ENCODE results near the gene IFNAR2. TPM values are rescaled to one million over a fixed set of nuclear protein-coding genes. Genes with fewer than 3 reads are reported as not detected.

The IFNAR2 gene
- polyA plus RNA-seq, 1 donor from 2014 or later = 10.3 TPM

- Histone ChIP-seq H3K27me3 (ENCODE audit: insufficient read depth, low read depth, low read length) (no peaks in the 10 kb centered on the region), H3F3A (ENCODE audit: insufficient read depth, low read length, poor library complexity, severe bottlenecking) (no peaks in the 10 kb centered on the region), H3K27ac (ENCODE audit: low read length) (no peak overlapping the region), H3K4me3 (ENCODE audit: low read length) (no peak overlapping the region), H3K4me2 (ENCODE audit: low read length) (no peak overlapping the region), H3K36me3 (ENCODE audit: insufficient read depth, low read length) (no peaks in the 10 kb centered on the region), H3K9me3 (ENCODE audit: low read length) (no peaks in the 10 kb centered on the region), H3K9me2 (ENCODE audit: insufficient read depth, low read length) (no peaks in the 10 kb centered on the region), H3K9ac (ENCODE audit: low read length) (no peak overlapping the region), H3K79me2 (replicated peaks; ENCODE audit: insufficient read depth, low read length) (no peaks in the 10 kb centered on the region), H2AFZ (ENCODE audit: low read depth, low read length) (no peak overlapping the region), H4K20me1 (ENCODE audit: insufficient read depth) (no peaks in the 10 kb centered on the region)
- TF ChIP-seq EZH2 (IDR thresholded peaks at IDR 0.05; ENCODE audit: borderline replicate concordance, insufficient read depth, low read length, poor library complexity, severe bottlenecking) = no peak
- TF ChIP-seq REST (IDR thresholded peaks at IDR 0.05; ENCODE audit: borderline replicate concordance) = no peak
- TF ChIP-seq EP300 (conservative IDR thresholded peaks at IDR 0.05; ENCODE audit: poor library complexity, severe bottlenecking) = no peak
- no peak for TF ChIP-seq POLR2AphosphoS5 (IDR thresholded peaks at IDR 0.05)
- no peak for TF ChIP-seq RAD21 (conservative IDR thresholded peaks at IDR 0.05)
- no peak for TF ChIP-seq MXI1 (conservative IDR thresholded peaks at IDR 0.05; ENCODE audit: poor library complexity, severe bottlenecking)
- no peak for TF ChIP-seq SMC3 (conservative IDR thresholded peaks at IDR 0.05; ENCODE audit: poor library complexity)
- TF ChIP-seq TAF1 (IDR thresholded peaks at IDR 0.05; ENCODE audit: low read depth) = no peak
- TF ChIP-seq, protein P1, sequence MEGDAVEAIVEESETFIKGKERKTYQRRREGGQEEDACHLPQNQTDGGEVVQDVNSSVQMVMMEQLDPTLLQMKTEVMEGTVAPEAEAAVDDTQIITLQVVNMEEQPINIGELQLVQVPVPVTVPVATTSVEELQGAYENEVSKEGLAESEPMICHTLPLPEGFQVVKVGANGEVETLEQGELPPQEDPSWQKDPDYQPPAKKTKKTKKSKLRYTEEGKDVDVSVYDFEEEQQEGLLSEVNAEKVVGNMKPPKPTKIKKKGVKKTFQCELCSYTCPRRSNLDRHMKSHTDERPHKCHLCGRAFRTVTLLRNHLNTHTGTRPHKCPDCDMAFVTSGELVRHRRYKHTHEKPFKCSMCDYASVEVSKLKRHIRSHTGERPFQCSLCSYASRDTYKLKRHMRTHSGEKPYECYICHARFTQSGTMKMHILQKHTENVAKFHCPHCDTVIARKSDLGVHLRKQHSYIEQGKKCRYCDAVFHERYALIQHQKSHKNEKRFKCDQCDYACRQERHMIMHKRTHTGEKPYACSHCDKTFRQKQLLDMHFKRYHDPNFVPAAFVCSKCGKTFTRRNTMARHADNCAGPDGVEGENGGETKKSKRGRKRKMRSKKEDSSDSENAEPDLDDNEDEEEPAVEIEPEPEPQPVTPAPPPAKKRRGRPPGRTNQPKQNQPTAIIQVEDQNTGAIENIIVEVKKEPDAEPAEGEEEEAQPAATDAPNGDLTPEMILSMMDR (IDR thresholded peaks at IDR 0.05; ENCODE audit: poor library complexity, severe bottlenecking) = no peak
Measured at GRCh38 chr21:33197496-33197895, 32.2 kb upstream of the IFNAR2 start.

DNA sequence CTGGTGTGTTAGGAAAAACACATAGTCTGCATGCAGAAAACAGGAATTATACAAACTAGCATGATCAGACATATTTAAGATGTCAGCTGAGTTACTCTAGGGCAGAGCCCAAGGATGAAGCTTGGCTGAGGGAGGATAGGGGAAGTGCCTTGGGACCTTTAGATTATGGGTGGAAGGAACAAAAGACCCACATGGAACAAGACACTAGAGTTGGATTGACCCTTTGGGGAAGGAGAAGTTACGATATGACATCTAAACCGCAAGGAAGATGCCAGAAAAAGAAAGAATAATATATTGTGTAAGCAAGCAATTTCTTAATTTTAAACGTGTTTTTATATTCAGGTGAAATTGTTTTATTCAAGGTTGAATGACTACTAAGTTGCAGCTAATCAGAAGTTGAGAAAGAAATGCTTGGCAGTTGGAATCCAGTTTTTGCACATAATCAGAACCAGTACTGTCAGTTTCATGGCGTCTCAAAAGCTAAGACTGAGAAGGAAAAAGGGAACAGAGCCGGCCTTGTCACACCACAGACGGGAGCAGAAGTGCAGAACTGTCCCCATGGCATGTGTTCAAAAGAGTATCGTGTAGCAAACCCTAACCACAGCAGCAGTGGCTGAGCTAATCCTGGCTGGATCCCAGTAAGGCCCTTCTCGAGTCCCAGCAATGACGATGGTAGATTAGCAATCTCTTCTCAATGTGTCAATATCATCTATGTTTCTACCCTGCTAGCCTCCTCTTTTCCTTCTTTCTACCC, 31.2 kb upstream of the IFNAR2 start:
- H3K4me3 ChIP-seq (ENCODE audit: low read length) = no peak overlapping the region
- no peaks in the 10 kb centered on the region for H4K20me1 ChIP-seq (ENCODE audit: insufficient read depth)
- H3K9ac ChIP-seq (ENCODE audit: low read length) = no peak overlapping the region
- no peaks in the 10 kb centered on the region for H3K9me3 ChIP-seq (ENCODE audit: low read length)
- no peaks in the 10 kb centered on the region for H3F3A ChIP-seq (ENCODE audit: insufficient read depth, low read length, poor library complexity, severe bottlenecking)
- no peak overlapping the region for H2AFZ ChIP-seq (ENCODE audit: low read depth, low read length)
- no peaks in the 10 kb centered on the region for H3K79me2 ChIP-seq (replicated peaks; ENCODE audit: insufficient read depth, low read length)
- TF ChIP-seq POLR2AphosphoS5 (IDR thresholded peaks at IDR 0.05) = no peak
- TF ChIP-seq EZH2 (IDR thresholded peaks at IDR 0.05; ENCODE audit: borderline replicate concordance, insufficient read depth, low read length, poor library complexity, severe bottlenecking) = no peak
- TF ChIP-seq RAD21 (conservative IDR thresholded peaks at IDR 0.05) = no peak
- TF ChIP-seq EP300 (conservative IDR thresholded peaks at IDR 0.05; ENCODE audit: poor library complexity, severe bottlenecking) = no peak
- no peak for TF ChIP-seq MXI1 (conservative IDR thresholded peaks at IDR 0.05; ENCODE audit: poor library complexity, severe bottlenecking)
- TF ChIP-seq REST (IDR thresholded peaks at IDR 0.05; ENCODE audit: borderline replicate concordance) = no peak
- TF ChIP-seq, protein P1 (IDR thresholded peaks at IDR 0.05; ENCODE audit: poor library complexity, severe bottlenecking) = no peak
- TF ChIP-seq SMC3 (conservative IDR thresholded peaks at IDR 0.05; ENCODE audit: poor library complexity) = no peak
- no peak for TF ChIP-seq TAF1 (IDR thresholded peaks at IDR 0.05; ENCODE audit: low read depth)
- H3K36me3 ChIP-seq (ENCODE audit: insufficient read depth, low read length) = no peaks in the 10 kb centered on the region
- no peak overlapping the region for H3K4me2 ChIP-seq (ENCODE audit: low read length)
- no peaks in the 10 kb centered on the region for H3K27me3 ChIP-seq (ENCODE audit: insufficient read depth, low read depth, low read length)
- no peak overlapping the region for H3K27ac ChIP-seq (ENCODE audit: low read length)
- H3K9me2 ChIP-seq (ENCODE audit: insufficient read depth, low read length) = no peaks in the 10 kb centered on the region

Data from neural cell (in vitro differentiated cells).